ENCODE results near the gene LZTS2.

LZTS2 gene

DNA sequence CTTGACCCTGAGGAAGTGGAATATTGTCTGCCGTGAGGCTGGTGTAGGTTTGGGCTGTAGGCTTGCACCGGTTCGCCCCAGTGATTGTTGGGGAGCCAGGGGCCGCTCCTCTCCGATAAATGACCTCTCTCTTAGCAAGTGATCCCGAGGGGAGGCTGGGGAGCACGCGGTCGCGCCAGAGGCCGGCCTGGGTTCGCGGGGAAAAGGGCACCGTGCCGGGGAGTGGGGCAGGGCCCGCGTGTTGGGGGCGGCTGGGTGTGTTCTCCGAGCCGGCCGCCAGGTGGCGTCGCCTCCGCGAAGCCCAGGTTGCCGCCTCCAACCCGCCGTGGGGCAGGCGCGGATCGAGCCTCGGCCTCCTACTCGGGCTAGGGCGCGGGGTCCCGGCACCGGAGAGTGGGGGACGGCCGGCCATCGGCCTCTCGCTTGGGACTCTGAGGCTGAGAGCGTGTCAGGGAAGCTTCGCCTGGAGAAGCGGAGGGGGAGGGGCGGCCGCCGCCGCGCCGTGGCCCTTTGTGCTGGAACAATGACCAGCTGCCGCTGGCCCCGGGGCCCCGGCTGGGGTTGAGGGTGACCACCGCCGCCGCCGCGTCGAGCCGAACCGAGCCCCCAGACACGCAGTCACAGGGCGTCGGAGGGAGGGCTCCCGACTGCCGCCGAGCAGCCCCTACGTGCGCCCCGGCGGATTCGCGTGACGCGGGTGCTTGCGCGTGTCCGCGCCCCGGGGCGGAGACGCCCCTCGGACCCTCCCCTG, 442 bp upstream of the LZTS2 start (continued):
- TF ChIP-seq, protein P1, sequence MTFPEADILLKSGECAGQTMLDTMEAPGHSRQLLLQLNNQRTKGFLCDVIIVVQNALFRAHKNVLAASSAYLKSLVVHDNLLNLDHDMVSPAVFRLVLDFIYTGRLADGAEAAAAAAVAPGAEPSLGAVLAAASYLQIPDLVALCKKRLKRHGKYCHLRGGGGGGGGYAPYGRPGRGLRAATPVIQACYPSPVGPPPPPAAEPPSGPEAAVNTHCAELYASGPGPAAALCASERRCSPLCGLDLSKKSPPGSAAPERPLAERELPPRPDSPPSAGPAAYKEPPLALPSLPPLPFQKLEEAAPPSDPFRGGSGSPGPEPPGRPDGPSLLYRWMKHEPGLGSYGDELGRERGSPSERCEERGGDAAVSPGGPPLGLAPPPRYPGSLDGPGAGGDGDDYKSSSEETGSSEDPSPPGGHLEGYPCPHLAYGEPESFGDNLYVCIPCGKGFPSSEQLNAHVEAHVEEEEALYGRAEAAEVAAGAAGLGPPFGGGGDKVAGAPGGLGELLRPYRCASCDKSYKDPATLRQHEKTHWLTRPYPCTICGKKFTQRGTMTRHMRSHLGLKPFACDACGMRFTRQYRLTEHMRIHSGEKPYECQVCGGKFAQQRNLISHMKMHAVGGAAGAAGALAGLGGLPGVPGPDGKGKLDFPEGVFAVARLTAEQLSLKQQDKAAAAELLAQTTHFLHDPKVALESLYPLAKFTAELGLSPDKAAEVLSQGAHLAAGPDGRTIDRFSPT (tag by site-specific recombination; IDR thresholded peaks at IDR 0.05), result peak; percentile 94
- no peak for TF ChIP-seq FEZF1 (tag by site-specific recombination; IDR thresholded peaks at IDR 0.05)
- no peak; the same call in 1 of the 2 replicates for TF ChIP-seq ZNF777 (tag by site-specific recombination; IDR thresholded peaks at IDR 0.05; ENCODE audit: borderline replicate concordance)
- TF ChIP-seq, protein P2, sequence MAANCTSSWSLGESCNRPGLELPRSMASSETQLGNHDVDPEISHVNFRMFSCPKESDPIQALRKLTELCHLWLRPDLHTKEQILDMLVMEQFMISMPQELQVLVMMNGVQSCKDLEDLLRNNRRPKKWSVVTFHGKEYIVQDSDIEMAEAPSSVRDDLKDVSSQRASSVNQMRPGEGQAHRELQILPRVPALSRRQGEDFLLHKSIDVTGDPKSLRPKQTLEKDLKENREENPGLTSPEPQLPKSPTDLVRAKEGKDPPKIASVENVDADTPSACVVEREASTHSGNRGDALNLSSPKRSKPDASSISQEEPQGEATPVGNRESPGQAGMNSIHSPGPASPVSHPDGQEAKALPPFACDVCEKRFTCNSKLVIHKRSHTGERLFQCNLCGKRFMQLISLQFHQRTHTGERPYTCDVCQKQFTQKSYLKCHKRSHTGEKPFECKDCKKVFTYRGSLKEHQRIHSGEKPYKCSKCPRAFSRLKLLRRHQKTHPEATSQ (tag by site-specific recombination; IDR thresholded peaks at IDR 0.05), result 0 out of 2 replicates have a peak, but pooled peaks have one; percentile 47
- TF ChIP-seq, protein P3, sequence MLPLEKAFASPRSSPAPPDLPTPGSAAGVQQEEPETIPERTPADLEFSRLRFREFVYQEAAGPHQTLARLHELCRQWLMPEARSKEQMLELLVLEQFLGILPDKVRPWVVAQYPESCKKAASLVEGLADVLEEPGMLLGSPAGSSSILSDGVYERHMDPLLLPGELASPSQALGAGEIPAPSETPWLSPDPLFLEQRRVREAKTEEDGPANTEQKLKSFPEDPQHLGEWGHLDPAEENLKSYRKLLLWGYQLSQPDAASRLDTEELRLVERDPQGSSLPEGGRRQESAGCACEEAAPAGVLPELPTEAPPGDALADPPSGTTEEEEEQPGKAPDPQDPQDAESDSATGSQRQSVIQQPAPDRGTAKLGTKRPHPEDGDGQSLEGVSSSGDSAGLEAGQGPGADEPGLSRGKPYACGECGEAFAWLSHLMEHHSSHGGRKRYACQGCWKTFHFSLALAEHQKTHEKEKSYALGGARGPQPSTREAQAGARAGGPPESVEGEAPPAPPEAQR (tag by site-specific recombination; IDR thresholded peaks at IDR 0.05), result peak; percentile 42; the same call in 1 of the 2 replicates
- no peak for TF ChIP-seq MYNN (tag by site-specific recombination; IDR thresholded peaks at IDR 0.05; ENCODE audit: borderline replicate concordance)
- TF ChIP-seq ZBTB1 (tag by site-specific recombination; IDR thresholded peaks at IDR 0.05), result no peak
- no peak for TF ChIP-seq SCRT2 (tag by site-specific recombination; IDR thresholded peaks at IDR 0.05)
- TF ChIP-seq ZNF114 (tag by site-specific recombination; IDR thresholded peaks at IDR 0.05), result no peak
- TF ChIP-seq ZNF214 (tag by site-specific recombination; IDR thresholded peaks at IDR 0.05; ENCODE audit: borderline replicate concordance), result no peak
- no peak for TF ChIP-seq ZNF830 (tag by site-specific recombination; IDR thresholded peaks at IDR 0.05; ENCODE audit: low read depth)
- TF ChIP-seq, protein P4, sequence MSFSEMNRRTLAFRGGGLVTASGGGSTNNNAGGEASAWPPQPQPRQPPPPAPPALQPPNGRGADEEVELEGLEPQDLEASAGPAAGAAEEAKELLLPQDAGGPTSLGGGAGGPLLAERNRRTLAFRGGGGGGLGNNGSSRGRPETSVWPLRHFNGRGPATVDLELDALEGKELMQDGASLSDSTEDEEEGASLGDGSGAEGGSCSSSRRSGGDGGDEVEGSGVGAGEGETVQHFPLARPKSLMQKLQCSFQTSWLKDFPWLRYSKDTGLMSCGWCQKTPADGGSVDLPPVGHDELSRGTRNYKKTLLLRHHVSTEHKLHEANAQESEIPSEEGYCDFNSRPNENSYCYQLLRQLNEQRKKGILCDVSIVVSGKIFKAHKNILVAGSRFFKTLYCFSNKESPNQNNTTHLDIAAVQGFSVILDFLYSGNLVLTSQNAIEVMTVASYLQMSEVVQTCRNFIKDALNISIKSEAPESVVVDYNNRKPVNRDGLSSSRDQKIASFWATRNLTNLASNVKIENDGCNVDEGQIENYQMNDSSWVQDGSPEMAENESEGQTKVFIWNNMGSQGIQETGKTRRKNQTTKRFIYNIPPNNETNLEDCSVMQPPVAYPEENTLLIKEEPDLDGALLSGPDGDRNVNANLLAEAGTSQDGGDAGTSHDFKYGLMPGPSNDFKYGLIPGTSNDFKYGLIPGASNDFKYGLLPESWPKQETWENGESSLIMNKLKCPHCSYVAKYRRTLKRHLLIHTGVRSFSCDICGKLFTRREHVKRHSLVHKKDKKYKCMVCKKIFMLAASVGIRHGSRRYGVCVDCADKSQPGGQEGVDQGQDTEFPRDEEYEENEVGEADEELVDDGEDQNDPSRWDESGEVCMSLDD (tag by site-specific recombination; IDR thresholded peaks at IDR 0.05), result peak; percentile 79
- TF ChIP-seq IKZF3 (tag by site-specific recombination; IDR thresholded peaks at IDR 0.05), result 0 out of 2 replicates have a peak, but pooled peaks have one; percentile 43
- TF ChIP-seq ZNF514 (tag by site-specific recombination; IDR thresholded peaks at IDR 0.05), result no peak
- no peak for TF ChIP-seq ZNF791 (tag by site-specific recombination; IDR thresholded peaks at IDR 0.05)
- TF ChIP-seq ZNF146 (tag by site-specific recombination; IDR thresholded peaks at IDR 0.05), result peak; percentile 3; the same call in 1 of the 2 replicates
- no peak for TF ChIP-seq TCF7L2 (IDR thresholded peaks at IDR 0.05; ENCODE audit: borderline replicate concordance, low read depth, low read length)
- no peak for TF ChIP-seq ZNF140 (tag by site-specific recombination; IDR thresholded peaks at IDR 0.05)
- peak; percentile 96 for TF ChIP-seq ZBTB20 (tag by site-specific recombination; IDR thresholded peaks at IDR 0.05)
- TF ChIP-seq GLI2 (tag by site-specific recombination; IDR thresholded peaks at IDR 0.05; ENCODE audit: borderline replicate concordance, low read depth), result no peak
- TF ChIP-seq, protein P5, sequence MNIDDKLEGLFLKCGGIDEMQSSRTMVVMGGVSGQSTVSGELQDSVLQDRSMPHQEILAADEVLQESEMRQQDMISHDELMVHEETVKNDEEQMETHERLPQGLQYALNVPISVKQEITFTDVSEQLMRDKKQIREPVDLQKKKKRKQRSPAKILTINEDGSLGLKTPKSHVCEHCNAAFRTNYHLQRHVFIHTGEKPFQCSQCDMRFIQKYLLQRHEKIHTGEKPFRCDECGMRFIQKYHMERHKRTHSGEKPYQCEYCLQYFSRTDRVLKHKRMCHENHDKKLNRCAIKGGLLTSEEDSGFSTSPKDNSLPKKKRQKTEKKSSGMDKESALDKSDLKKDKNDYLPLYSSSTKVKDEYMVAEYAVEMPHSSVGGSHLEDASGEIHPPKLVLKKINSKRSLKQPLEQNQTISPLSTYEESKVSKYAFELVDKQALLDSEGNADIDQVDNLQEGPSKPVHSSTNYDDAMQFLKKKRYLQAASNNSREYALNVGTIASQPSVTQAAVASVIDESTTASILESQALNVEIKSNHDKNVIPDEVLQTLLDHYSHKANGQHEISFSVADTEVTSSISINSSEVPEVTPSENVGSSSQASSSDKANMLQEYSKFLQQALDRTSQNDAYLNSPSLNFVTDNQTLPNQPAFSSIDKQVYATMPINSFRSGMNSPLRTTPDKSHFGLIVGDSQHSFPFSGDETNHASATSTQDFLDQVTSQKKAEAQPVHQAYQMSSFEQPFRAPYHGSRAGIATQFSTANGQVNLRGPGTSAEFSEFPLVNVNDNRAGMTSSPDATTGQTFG (tag by site-specific recombination; IDR thresholded peaks at IDR 0.05; ENCODE audit: borderline replicate concordance), result no peak
- TF ChIP-seq, protein P6, sequence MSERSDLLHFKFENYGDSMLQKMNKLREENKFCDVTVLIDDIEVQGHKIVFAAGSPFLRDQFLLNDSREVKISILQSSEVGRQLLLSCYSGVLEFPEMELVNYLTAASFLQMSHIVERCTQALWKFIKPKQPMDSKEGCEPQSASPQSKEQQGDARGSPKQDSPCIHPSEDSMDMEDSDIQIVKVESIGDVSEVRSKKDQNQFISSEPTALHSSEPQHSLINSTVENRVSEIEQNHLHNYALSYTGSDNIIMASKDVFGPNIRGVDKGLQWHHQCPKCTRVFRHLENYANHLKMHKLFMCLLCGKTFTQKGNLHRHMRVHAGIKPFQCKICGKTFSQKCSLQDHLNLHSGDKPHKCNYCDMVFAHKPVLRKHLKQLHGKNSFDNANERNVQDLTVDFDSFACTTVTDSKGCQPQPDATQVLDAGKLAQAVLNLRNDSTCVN (tag by site-specific recombination; optimal IDR thresholded peaks at IDR 0.05), result peak; percentile 89
- TF ChIP-seq, protein P7, sequence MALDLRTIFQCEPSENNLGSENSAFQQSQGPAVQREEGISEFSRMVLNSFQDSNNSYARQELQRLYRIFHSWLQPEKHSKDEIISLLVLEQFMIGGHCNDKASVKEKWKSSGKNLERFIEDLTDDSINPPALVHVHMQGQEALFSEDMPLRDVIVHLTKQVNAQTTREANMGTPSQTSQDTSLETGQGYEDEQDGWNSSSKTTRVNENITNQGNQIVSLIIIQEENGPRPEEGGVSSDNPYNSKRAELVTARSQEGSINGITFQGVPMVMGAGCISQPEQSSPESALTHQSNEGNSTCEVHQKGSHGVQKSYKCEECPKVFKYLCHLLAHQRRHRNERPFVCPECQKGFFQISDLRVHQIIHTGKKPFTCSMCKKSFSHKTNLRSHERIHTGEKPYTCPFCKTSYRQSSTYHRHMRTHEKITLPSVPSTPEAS (tag by site-specific recombination; IDR thresholded peaks at IDR 0.05), result 0 out of 2 replicates have a peak, but pooled peaks have one; percentile 8
- peak; percentile 81 for TF ChIP-seq KLF9 (tag by site-specific recombination; IDR thresholded peaks at IDR 0.05; ENCODE audit: low read depth)
- peak; percentile 13; the same call in 1 of the 2 replicates for TF ChIP-seq ZNF785 (tag by site-specific recombination; IDR thresholded peaks at IDR 0.05)
- peak; percentile 66 for TF ChIP-seq ZFP69B (tag by site-specific recombination; IDR thresholded peaks at IDR 0.05)
